ENCODE data around the gene MRPL42.

GRCh38 chr12:93563807-93564538, 96.7 kb downstream of the MRPL42 start:
- TF ChIP-seq CTCF (conservative IDR thresholded peaks at IDR 0.05 in 1 of 2, IDR thresholded peaks at IDR 0.05 in 1 of 2; ENCODE audit: low read depth in 1 of 2, low read length in 2 of 2): peak; percentile 43 to 52
- TF ChIP-seq EZH2 (IDR thresholded peaks at IDR 0.05; ENCODE audit: low read length, missing control alignments): no peak

Data from fibroblast of lung (primary cell).